ENCODE data around the gene DOCK4.

DNA sequence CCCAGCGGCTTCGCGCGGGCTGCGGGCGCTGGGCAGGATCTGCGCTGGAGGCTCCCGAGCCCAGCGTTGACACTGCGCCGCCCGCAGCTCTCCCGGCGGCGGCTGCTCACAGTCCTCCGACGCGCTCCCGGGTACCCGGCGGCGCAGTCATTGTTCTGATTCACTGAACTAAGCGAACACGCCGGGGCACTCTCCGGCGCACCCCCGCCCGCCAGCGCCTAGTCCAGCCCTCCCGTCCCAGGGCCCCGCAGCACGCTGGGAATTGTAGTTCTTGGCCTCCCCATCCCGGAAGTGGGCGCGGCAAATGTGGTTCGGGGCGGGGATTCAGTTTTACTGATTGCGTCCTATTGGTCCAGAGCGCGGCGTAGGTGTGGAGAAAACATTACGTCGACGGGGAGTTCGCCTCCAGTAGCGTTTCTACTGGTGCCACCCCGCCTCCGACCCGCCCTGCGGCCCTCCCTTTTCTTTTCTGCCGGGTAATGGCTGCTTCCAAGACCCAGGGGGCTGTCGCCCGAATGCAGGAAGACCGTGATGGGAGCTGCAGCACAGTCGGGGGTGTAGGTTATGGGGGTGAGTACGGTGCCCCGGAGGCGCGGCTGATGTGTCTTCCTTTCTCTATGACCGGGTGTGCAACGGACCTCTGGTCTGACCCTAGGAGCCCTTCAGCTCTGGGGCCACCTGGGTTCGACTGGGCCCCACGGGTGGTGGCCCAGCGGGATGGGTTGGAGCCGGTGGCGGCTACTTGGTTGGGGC lies at the start of gene DOCK4, which contains the start of gene ZNF277:
- TF ChIP-seq EZH2phosphoT487 (conservative IDR thresholded peaks at IDR 0.05; ENCODE audit: low read length), result no peak
- TF ChIP-seq, protein P1, sequence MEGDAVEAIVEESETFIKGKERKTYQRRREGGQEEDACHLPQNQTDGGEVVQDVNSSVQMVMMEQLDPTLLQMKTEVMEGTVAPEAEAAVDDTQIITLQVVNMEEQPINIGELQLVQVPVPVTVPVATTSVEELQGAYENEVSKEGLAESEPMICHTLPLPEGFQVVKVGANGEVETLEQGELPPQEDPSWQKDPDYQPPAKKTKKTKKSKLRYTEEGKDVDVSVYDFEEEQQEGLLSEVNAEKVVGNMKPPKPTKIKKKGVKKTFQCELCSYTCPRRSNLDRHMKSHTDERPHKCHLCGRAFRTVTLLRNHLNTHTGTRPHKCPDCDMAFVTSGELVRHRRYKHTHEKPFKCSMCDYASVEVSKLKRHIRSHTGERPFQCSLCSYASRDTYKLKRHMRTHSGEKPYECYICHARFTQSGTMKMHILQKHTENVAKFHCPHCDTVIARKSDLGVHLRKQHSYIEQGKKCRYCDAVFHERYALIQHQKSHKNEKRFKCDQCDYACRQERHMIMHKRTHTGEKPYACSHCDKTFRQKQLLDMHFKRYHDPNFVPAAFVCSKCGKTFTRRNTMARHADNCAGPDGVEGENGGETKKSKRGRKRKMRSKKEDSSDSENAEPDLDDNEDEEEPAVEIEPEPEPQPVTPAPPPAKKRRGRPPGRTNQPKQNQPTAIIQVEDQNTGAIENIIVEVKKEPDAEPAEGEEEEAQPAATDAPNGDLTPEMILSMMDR (IDR thresholded peaks at IDR 0.05; ENCODE audit: insufficient read depth, low read length, poor library complexity, severe bottlenecking), result no peak
